WTC11 (cell line): ENCODE data around the gene VIT. TPM values are rescaled to one million over a fixed set of nuclear protein-coding genes. Genes with fewer than 3 reads are reported as not detected.

ENCODE experiments used
- ATAC-seq: fragments of 200-7000 bp; cut with Tn5 transposase; 2 replicates; pipeline ENCODE4 v1.10.0; 2021; ENCODE audit warnings: mild to moderate bottlenecking, moderate library complexity
- CTCF ChIA-PET: fragments of 300-600 bp; sonication (Branson Sonifier 250); formaldehyde crosslinking; loops from one replicate; lab custom pipeline; 2021; ENCODE audit warnings: antibody characterized with exemption; lab: Charles Lee
- POLR2A ChIA-PET: fragments of 350-600 bp; sonication (Branson Sonifier 250); formaldehyde crosslinking; loops from one replicate; lab custom pipeline; 2021; ENCODE audit warnings: antibody characterized with exemption; lab: Charles Lee
- DNase-seq: peaks from one replicate; pipeline ENCODE4 v3.0.0; 2021; ENCODE audit warnings: low spot score
- H3K27ac Mint-ChIP-seq: 2 replicates; pipeline ENCODE4 v1.8.0; 2021; ENCODE audit warnings: mixed read lengths
- H3K27me3 Mint-ChIP-seq: 2 replicates; pipeline ENCODE4 v1.8.0; 2021; ENCODE audit warnings: low read depth, mild to moderate bottlenecking, moderate library complexity, mixed read lengths
- H3K36me3 Mint-ChIP-seq: 2 replicates; pipeline ENCODE4 v1.8.0; 2021; ENCODE audit warnings: mixed read lengths
- H3K4me1 Mint-ChIP-seq: 2 replicates; pipeline ENCODE4 v1.8.0; 2022; ENCODE audit warnings: mixed read lengths
- H3K4me3 Mint-ChIP-seq: 2 replicates; pipeline ENCODE4 v1.8.0; 2021; ENCODE audit warnings: mild to moderate bottlenecking, moderate library complexity, mixed read lengths
- H3K9me3 Mint-ChIP-seq: 2 replicates; pipeline ENCODE4 v1.8.0; 2021; ENCODE audit warnings: mixed read lengths
- AFF4 ChIP-seq: sonication (generic); formaldehyde crosslinking; IDR thresholded peaks from 2 replicates; pipeline ENCODE4 v1.8.1; 2023; ENCODE audit warnings: mild to moderate bottlenecking, missing genetic modification reagents, borderline replicate concordance
- EMX1 ChIP-seq: fragments of 250-450 bp; sonication (Bioruptor Pico); IDR thresholded peaks from 2 replicates; pipeline ENCODE4 v1.8.0; 2021; ENCODE audit warnings: mild to moderate bottlenecking
- FOXK1 ChIP-seq: sonication (generic); formaldehyde crosslinking; IDR thresholded peaks from 2 replicates; pipeline ENCODE4 v1.8.0; 2022; ENCODE audit warnings: mild to moderate bottlenecking, moderate library complexity, missing genetic modification reagents
- GABPB1 ChIP-seq: sonication (generic); formaldehyde crosslinking; IDR thresholded peaks from 2 replicates; pipeline ENCODE4 v1.8.1; 2023; ENCODE audit warnings: mild to moderate bottlenecking, missing genetic modification reagents
- IRF2 ChIP-seq: sonication (generic); formaldehyde crosslinking; IDR thresholded peaks from 2 replicates; pipeline ENCODE4 v1.8.0; 2022; ENCODE audit warnings: low read depth, missing genetic modification reagents, borderline replicate concordance
- JUN ChIP-seq: sonication (generic); formaldehyde crosslinking; IDR thresholded peaks from 2 replicates; pipeline ENCODE4 v1.8.0; 2023; ENCODE audit warnings: mild to moderate bottlenecking, missing genetic modification reagents
- KAT7 ChIP-seq: sonication (generic); formaldehyde crosslinking; IDR thresholded peaks from 2 replicates; pipeline ENCODE4 v1.8.1; 2023; ENCODE audit warnings: missing genetic modification reagents, mild to moderate bottlenecking, borderline replicate concordance
- NFATC4 ChIP-seq: fragments of 250-450 bp; sonication (Bioruptor Pico); IDR thresholded peaks from 2 replicates; pipeline ENCODE4 v1.9.0; 2021; ENCODE audit warnings: mild to moderate bottlenecking
- NFE2L1 ChIP-seq: sonication (generic); formaldehyde crosslinking; IDR thresholded peaks from 2 replicates; pipeline ENCODE4 v1.8.1; 2023; ENCODE audit warnings: missing genetic modification reagents
- NR1H2 ChIP-seq: sonication (generic); formaldehyde crosslinking; IDR thresholded peaks from 2 replicates; pipeline ENCODE4 v1.9.0; 2021; ENCODE audit warnings: mild to moderate bottlenecking, moderate library complexity, missing genetic modification reagents
- RORB ChIP-seq: fragments of 250-450 bp; sonication (Bioruptor Pico); IDR thresholded peaks from 2 replicates; pipeline ENCODE4 v1.9.0; 2021; ENCODE audit warnings: mild to moderate bottlenecking
- TCF7 ChIP-seq: sonication (generic); formaldehyde crosslinking; IDR thresholded peaks from 2 replicates; pipeline ENCODE4 v1.8.0; 2022; ENCODE audit warnings: mild to moderate bottlenecking, low read depth, missing genetic modification reagents, moderate library complexity
- TEAD4 ChIP-seq: sonication (generic); formaldehyde crosslinking; IDR thresholded peaks from 2 replicates; pipeline ENCODE4 v1.8.0; 2022; ENCODE audit warnings: mild to moderate bottlenecking, missing genetic modification reagents
- TP53 ChIP-seq: sonication (generic); formaldehyde crosslinking; IDR thresholded peaks from 2 replicates; pipeline ENCODE4 v1.8.1; 2023; ENCODE audit warnings: mild to moderate bottlenecking, missing genetic modification reagents
- USF2 ChIP-seq: sonication (generic); formaldehyde crosslinking; IDR thresholded peaks from 2 replicates; pipeline ENCODE4 v1.8.1; 2023; ENCODE audit warnings: mild to moderate bottlenecking, missing genetic modification reagents, moderate library complexity
- ZNF219 ChIP-seq: sonication (generic); formaldehyde crosslinking; IDR thresholded peaks from 2 replicates; pipeline ENCODE4 v1.8.0; 2023; ENCODE audit warnings: missing genetic modification reagents, mild to moderate bottlenecking, borderline replicate concordance
- ZNF232 ChIP-seq: sonication (generic); formaldehyde crosslinking; IDR thresholded peaks from 2 replicates; pipeline ENCODE4 v1.8.0; 2022; ENCODE audit warnings: mild to moderate bottlenecking, missing genetic modification reagents
- ZNF317 ChIP-seq: sonication (generic); formaldehyde crosslinking; IDR thresholded peaks from 2 replicates; pipeline ENCODE4 v1.8.1; 2023; ENCODE audit warnings: low read depth, mild to moderate bottlenecking, moderate library complexity, missing genetic modification reagents, borderline replicate concordance
- ZNF671 ChIP-seq: fragments of 250-450 bp; sonication (Bioruptor Pico); IDR thresholded peaks from 2 replicates; pipeline ENCODE4 v1.8.0; 2021; ENCODE audit warnings: mild to moderate bottlenecking
- total RNA-seq: library from RNA; stranded (reverse); gene quantifications from 3 replicates; pipeline ENCODE4 v1.2.3, GENCODE V29; 2021
- TF ChIP-seq, protein P1 (sequence below): sonication (generic); formaldehyde crosslinking; IDR thresholded peaks from 2 replicates; pipeline ENCODE4 v1.8.1; 2023; ENCODE audit warnings: mild to moderate bottlenecking, moderate library complexity, missing genetic modification reagents
- TF ChIP-seq, protein P2 (sequence below): fragments of 250-450 bp; sonication (Bioruptor Pico); IDR thresholded peaks from 2 replicates; pipeline ENCODE4 v1.9.0; 2021; ENCODE audit warnings: mild to moderate bottlenecking

VIT gene
- total RNA-seq, 1 experiment from 2014 or later = 0.46 TPM

- Mint-ChIP-seq H3K4me3 (no peak overlapping the region), H3K4me1 (peaks cover 3% of the 10 kb centered on the region; the same call in 1 of the 2 replicates), H3K27ac (no peak overlapping the region), H3K27me3 (no peaks in the 10 kb centered on the region), H3K9me3 (peaks cover 20% of the 10 kb centered on the region), H3K36me3 (no peaks in the 10 kb centered on the region)
- DNase-seq (no peak), ATAC-seq (no peak)
- ChIA-PET CTCF (no interaction called here), POLR2A (no interaction called here)
- no peak for TF ChIP-seq TP53 (CRISPR knock-in tag)
- TF ChIP-seq ZNF671 = no peak
- no peak for TF ChIP-seq ZNF232
- TF ChIP-seq ZNF317 (CRISPR knock-in tag) = no peak
- TF ChIP-seq KAT7 (CRISPR knock-in tag) = no peak
- no peak for TF ChIP-seq TEAD4
- no peak for TF ChIP-seq TCF7
- TF ChIP-seq ZNF219 (CRISPR knock-in tag) = no peak
- TF ChIP-seq AFF4 (CRISPR knock-in tag) = no peak
Measured at GRCh38 chr2:36657703-36658102, 38.8 kb upstream of the VIT start.

DNA sequence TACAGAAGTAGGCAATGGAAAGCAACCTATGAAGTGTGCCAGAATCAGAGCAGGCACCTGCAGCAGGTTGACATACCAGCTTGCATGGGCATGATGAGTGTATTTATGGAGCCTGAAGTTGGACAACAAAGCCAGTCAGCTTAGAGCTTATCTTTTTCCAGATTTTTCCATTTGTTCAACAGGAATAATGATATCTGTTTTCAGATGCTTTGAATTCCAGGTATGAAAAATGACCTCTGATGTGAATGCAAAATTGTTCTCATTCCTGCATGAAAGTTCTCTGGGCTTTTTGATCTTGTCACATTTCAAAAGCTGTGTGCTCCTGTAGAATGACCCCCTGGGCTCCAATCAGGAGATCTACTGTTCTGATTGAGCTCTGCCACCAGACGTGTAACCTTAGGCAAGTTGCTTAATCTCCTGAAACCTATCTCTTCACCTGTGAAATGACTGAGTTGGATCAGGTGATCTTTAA lies 38.2 kb upstream of the VIT start:
- H3K4me3 Mint-ChIP-seq = no peak overlapping the region
- no peak for TF ChIP-seq FOXK1 (CRISPR knock-in tag)
- TF ChIP-seq, all 79 proteins: peak for 0
- Mint-ChIP-seq H3K9me3 (peaks cover 20% of the 10 kb centered on the region), H3K4me1 (peaks cover 3% of the 10 kb centered on the region; the same call in 1 of the 2 replicates), H3K27ac (no peak overlapping the region), H3K27me3 (no peaks in the 10 kb centered on the region), H3K36me3 (no peaks in the 10 kb centered on the region)
- ATAC-seq = no peak
- POLR2A ChIA-PET = no interaction called here
- no peak for DNase-seq
- CTCF ChIA-PET = interaction anchor here (1.1 kb wide), 1 partner anchor 8 kb away, joined by 3 read pairs; no protein-coding TSS in a partner anchor

- POLR2A ChIA-PET = no interaction called here
- Mint-ChIP-seq H3K27me3 (no peaks in the 10 kb centered on the region), H3K9me3 (peaks cover 20% of the 10 kb centered on the region), H3K4me1 (peaks cover 3% of the 10 kb centered on the region; the same call in 1 of the 2 replicates), H3K27ac (no peak overlapping the region), H3K36me3 (no peaks in the 10 kb centered on the region), H3K4me3 (no peak overlapping the region)
- CTCF ChIA-PET = interaction anchor here (0.6 to 1.1 kb wide), 2 partner anchors 9 to 152 kb away, joined by 3 read pairs; no protein-coding TSS in a partner anchor
- TF ChIP-seq, protein P1, sequence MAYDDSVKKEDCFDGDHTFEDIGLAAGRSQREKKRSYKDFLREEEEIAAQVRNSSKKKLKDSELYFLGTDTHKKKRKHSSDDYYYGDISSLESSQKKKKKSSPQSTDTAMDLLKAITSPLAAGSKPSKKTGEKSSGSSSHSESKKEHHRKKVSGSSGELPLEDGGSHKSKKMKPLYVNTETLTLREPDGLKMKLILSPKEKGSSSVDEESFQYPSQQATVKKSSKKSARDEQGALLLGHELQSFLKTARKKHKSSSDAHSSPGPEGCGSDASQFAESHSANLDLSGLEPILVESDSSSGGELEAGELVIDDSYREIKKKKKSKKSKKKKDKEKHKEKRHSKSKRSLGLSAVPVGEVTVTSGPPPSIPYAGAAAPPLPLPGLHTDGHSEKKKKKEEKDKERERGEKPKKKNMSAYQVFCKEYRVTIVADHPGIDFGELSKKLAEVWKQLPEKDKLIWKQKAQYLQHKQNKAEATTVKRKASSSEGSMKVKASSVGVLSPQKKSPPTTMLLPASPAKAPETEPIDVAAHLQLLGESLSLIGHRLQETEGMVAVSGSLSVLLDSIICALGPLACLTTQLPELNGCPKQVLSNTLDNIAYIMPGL (CRISPR knock-in tag) = no peak
- TF ChIP-seq GABPB1 (CRISPR knock-in tag) = no peak
- no peak for TF ChIP-seq NR1H2 (CRISPR knock-in tag)
- no peak for TF ChIP-seq USF2 (CRISPR knock-in tag)
- TF ChIP-seq NFE2L1 (CRISPR knock-in tag) = no peak
- TF ChIP-seq EMX1 (CRISPR knock-in tag) = no peak
- TF ChIP-seq NFATC4 (CRISPR knock-in tag) = no peak
- no peak for TF ChIP-seq IRF2 (CRISPR knock-in tag)
- TF ChIP-seq, protein P2, sequence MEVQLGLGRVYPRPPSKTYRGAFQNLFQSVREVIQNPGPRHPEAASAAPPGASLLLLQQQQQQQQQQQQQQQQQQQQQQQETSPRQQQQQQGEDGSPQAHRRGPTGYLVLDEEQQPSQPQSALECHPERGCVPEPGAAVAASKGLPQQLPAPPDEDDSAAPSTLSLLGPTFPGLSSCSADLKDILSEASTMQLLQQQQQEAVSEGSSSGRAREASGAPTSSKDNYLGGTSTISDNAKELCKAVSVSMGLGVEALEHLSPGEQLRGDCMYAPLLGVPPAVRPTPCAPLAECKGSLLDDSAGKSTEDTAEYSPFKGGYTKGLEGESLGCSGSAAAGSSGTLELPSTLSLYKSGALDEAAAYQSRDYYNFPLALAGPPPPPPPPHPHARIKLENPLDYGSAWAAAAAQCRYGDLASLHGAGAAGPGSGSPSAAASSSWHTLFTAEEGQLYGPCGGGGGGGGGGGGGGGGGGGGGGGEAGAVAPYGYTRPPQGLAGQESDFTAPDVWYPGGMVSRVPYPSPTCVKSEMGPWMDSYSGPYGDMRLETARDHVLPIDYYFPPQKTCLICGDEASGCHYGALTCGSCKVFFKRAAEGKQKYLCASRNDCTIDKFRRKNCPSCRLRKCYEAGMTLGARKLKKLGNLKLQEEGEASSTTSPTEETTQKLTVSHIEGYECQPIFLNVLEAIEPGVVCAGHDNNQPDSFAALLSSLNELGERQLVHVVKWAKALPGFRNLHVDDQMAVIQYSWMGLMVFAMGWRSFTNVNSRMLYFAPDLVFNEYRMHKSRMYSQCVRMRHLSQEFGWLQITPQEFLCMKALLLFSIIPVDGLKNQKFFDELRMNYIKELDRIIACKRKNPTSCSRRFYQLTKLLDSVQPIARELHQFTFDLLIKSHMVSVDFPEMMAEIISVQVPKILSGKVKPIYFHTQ (CRISPR knock-in tag) = no peak
- no peak for TF ChIP-seq RORB (CRISPR knock-in tag)
- TF ChIP-seq JUN (CRISPR knock-in tag) = no peak
- DNase-seq (no peak), ATAC-seq (no peak)
Measured at GRCh38 chr2:36659218-36659617, 37.3 kb upstream of the VIT start.
